NB4 (cell line): ENCODE measurements around the gene SLC24A5.

Source experiments
- DNase-seq: peaks from one replicate; pipeline ENCODE4 v3.0.0; 2010; ENCODE audit warnings: low read depth
- H3K4me3 ChIP-seq: one replicate; pipeline ENCODE4 v1.5.1; 2011; ENCODE audit warnings: mild to moderate bottlenecking, low read depth, low read length, moderate library complexity
- MYC ChIP-seq: IDR thresholded peaks from 2 replicates; pipeline ENCODE4 v1.6.1; 2011; ENCODE audit warnings: low read depth, low read length
- POLR2A ChIP-seq: IDR thresholded peaks from 2 replicates; pipeline ENCODE4 v1.6.1; 2011; ENCODE audit warnings: mild to moderate bottlenecking; ENCODE audit not compliant: insufficient read length; ENCODE audit errors: extremely low read depth
- TF ChIP-seq, protein P1 (sequence below): IDR thresholded peaks from 2 replicates; pipeline ENCODE4 v1.6.1; 2011; ENCODE audit warnings: low read depth, low read length
- TF ChIP-seq, protein P2 (sequence below): IDR thresholded peaks from one replicate; pipeline ENCODE4 v1.5.1; 2012; ENCODE audit warnings: low read depth, low read length

SLC24A5 gene

DNA sequence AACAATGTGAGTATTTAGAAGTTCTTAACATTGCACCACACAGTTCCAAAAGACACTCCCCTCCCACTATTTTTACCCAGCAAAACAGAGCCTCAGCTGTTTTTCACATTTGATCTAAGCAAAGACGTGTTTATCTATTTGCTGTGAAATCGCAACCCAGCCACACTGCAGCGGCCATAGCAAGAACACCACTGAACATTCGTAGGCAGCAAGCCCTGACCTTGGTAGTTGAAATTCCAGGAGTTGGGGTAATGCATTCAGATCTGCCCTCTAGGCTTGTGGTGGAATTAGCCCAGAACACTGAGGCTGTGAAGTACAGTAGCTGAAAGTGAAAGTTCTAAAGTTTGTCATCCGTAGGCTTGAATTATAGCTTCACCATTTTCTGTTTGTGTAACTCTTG lies 17.1 kb upstream of the SLC24A5 start:
- DNase-seq = no peak
- no peak overlapping the region for H3K4me3 ChIP-seq
- TF ChIP-seq POLR2A (no peak), MYC (no peak)
- TF ChIP-seq, protein P1, sequence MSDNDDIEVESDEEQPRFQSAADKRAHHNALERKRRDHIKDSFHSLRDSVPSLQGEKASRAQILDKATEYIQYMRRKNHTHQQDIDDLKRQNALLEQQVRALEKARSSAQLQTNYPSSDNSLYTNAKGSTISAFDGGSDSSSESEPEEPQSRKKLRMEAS = no peak
- TF ChIP-seq, protein P2, sequence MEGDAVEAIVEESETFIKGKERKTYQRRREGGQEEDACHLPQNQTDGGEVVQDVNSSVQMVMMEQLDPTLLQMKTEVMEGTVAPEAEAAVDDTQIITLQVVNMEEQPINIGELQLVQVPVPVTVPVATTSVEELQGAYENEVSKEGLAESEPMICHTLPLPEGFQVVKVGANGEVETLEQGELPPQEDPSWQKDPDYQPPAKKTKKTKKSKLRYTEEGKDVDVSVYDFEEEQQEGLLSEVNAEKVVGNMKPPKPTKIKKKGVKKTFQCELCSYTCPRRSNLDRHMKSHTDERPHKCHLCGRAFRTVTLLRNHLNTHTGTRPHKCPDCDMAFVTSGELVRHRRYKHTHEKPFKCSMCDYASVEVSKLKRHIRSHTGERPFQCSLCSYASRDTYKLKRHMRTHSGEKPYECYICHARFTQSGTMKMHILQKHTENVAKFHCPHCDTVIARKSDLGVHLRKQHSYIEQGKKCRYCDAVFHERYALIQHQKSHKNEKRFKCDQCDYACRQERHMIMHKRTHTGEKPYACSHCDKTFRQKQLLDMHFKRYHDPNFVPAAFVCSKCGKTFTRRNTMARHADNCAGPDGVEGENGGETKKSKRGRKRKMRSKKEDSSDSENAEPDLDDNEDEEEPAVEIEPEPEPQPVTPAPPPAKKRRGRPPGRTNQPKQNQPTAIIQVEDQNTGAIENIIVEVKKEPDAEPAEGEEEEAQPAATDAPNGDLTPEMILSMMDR = no peak

DNA sequence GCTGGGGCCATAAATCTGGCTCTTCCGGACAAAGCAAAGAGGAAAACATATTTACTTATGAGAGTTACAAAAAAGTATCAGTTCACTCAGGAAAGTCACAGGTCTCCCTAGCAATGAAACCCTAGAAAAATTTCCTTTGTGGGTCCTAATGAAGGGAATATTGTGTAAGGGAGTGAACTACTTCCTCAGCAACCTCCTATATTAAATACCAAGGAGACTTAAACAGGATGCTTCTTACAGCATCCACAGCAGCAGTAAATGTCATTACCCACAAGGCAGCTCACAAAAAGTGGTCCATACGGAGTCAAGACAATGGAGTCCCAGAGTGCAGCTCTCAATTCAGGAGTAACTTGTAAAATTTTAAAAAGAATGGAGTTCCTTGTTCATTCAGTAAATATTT lies 14.9 kb upstream of the SLC24A5 start:
- H3K4me3 ChIP-seq = no peak overlapping the region
- no peak for DNase-seq
- TF ChIP-seq, protein P1 = no peak
- TF ChIP-seq, protein P2 = no peak
- TF ChIP-seq POLR2A (no peak), MYC (no peak)

DNA sequence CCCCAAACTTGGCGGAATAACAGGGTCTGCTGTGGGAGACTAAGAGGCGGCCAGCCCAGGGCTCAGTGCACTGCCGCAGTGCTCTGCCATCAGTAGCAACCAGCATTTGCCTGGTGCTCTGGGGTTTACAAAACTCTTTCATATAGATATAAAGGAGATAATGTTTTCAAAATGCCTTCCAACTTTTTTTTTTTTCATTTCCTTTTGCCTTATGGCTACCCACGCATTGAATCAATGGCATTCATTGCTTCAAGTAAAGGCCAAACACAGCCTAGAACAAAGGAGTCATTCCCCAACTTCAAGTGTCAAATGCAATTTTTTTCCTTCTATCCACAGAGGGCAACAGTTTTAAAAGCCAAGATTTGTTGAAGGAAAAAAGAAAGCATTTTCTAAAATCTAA lies 11.6 kb upstream of the SLC24A5 start:
- no peak overlapping the region for H3K4me3 ChIP-seq
- TF ChIP-seq POLR2A (no peak), MYC (no peak)
- TF ChIP-seq, protein P1 = no peak
- TF ChIP-seq, protein P2 = no peak
- DNase-seq = no peak

DNA sequence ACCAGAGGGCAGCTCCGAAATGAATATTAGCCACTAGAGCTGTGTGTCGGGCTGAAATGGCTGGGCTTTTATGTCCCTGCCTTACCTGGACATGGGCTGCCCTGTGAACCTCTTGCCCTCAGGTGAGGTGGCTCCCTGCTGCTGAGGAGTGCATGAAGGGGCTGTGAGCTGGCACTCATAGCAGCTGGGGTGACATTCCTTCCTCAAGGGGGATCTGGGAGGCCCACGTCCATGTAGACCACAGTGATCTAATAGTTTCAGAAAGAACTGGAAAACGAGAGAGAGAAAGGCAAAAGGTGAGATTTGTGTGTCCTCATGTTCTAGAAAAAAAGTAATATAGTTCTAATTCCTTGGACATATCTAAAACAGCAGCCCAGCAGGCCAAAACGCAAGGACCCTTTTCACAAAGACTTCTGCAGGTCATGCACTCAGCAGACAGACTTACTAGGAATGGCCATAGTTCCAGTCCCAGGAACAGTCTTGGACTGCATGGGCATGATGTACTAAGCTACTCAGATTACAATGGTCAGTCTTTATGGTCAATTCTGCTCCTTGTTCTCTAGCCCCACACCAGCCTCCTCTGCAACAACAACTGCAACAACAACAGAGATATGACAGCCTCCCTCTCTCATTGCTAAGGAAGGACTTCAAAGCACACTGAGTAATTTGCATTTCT lies 10.8 kb upstream of the SLC24A5 start:
- TF ChIP-seq MYC = no peak
- no peak for TF ChIP-seq POLR2A
- TF ChIP-seq, protein P1 = no peak
- TF ChIP-seq, protein P2 = no peak
- no peak overlapping the region for H3K4me3 ChIP-seq
- no peak for DNase-seq

DNA sequence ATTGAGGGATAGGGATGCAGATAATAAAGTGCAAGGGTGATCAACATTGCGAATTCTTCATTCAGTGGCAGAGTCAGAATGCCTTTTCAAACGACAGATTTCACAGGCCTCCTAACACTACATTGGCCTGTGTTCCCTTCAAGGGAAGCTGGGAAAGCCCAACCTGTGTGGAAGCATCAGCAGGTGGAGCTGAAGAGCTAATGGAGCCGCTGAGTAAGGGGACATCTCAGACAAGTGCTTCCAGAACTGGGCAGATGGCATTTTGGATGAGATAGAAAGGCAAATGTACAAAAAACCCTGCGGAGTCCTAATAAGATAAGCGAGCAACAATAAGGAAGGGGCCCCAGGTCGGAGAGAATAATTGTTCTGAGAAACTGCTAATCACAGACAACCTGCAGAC lies 8.5 kb upstream of the SLC24A5 start:
- DNase-seq = peak; percentile 10
- H3K4me3 ChIP-seq = no peak overlapping the region
- TF ChIP-seq, protein P1 = no peak
- TF ChIP-seq POLR2A = no peak
- TF ChIP-seq MYC = no peak
- TF ChIP-seq, protein P2 = peak; percentile 8
